NCI-H2196 (cell line): Measurements from ENCODE around the gene ALPK1.
"Not testable (repeated sequence)": the region's sequence is repeated elsewhere in the genome, so short reads cannot be mapped to it uniquely, and the experiment has no call there.

ENCODE experiments used
- DNase-seq: peaks from one replicate; lab custom pipeline; 2025; ENCODE audit not compliant: unreplicated experiment; lab: John Stamatoyannopoulos, UW

Gene ALPK1

DNA sequence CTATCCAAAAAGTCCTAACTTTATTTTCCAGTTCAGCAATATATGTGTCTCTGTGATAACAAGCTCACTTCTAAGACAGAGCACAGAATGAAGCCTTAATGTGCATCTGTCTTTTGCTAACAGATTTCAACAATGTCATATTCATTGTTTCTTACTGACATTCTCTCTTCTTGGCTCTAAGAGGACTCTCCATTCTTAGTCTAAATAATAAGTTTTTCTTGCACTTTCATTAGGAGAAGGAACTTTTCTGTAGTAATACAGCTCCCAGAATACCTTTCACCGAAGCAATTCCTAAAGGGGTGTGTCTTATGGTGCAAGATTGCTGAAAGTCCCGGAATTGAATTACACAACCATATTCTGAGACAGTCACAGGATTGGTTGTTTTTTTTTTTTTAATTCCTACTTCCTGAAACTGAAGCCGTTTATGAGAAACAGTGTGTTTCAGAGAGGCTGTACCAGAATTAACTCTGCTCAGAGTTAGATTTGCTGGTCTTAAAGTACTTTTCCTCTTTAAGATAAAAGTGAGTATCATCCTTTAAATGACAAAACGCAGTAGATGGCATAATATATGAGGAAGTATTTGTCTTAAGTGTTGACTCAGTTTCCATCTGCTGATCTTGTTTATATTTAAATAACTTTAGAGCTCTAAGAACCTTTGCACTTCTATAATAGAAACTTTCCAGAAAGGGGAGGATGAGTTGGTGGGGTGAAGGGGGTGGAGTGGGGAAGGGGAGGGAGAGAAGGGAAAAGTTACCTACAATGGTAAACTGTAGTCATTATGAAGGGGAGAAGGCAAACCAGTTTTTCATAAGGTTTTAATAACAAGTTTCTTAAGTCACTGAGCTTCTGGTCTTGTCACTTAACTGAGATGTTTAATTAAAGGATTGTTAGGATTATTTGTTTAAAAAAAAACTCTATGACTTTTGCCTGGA, at the start of gene ALPK1:
Gene ALPK1, plus strand, starts transcription at position 421 of the 932 bp plus-strand sequence.
- DNase-seq = peak; percentile 5

- DNase-seq = no peak
These were observed 46.0 kb upstream of the ALPK1 start for GRCh38 chr4:112251019-112251643.

GRCh38 chr4:112252234-112252633, 44.9 kb upstream of the ALPK1 start:
- no peak for DNase-seq

GRCh38 chr4:112253382-112254000, 43.7 kb upstream of the ALPK1 start:
- no peak for DNase-seq

DNA sequence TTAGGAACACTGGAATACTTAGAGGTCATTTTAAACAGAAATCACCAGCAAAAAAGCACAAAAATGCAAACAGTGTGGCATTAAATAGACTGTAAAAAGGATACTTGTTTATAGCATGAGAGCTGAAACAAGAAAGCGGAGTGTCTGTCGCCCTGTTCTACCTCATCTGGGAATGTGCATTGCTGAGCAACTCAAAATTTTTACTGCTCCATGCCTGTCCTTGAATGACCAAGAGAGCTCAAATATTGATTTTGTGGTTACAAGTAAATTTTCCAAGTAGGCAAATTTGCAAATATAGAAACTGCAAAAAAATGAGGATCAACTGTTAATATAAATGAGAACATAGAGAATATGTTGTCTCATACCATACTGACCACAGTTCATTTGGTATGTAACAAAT, 40.1 kb upstream of the ALPK1 start:
- DNase-seq = no peak

DNA sequence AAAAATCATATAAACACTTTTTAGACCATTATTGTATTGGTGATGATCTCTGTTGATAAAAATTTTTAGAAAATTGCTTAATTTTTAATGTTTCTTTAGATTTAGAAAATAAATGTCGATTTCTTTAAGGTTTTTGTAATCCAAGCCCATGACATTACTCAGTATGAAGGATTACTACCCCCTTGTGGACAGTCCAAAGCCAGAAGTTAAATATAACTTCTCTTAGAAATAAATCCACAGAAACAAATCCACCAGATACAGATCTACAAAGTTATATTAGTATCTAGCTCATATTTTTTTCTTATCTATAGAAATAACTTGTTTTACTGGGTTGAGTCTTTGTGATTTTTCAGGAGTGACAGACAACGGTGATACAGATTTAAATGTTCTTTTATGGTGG, 30.3 kb upstream of the ALPK1 start:
- DNase-seq = no peak

GRCh38 chr4:112270051-112270450, 27.1 kb upstream of the ALPK1 start:
- DNase-seq = no peak

DNA sequence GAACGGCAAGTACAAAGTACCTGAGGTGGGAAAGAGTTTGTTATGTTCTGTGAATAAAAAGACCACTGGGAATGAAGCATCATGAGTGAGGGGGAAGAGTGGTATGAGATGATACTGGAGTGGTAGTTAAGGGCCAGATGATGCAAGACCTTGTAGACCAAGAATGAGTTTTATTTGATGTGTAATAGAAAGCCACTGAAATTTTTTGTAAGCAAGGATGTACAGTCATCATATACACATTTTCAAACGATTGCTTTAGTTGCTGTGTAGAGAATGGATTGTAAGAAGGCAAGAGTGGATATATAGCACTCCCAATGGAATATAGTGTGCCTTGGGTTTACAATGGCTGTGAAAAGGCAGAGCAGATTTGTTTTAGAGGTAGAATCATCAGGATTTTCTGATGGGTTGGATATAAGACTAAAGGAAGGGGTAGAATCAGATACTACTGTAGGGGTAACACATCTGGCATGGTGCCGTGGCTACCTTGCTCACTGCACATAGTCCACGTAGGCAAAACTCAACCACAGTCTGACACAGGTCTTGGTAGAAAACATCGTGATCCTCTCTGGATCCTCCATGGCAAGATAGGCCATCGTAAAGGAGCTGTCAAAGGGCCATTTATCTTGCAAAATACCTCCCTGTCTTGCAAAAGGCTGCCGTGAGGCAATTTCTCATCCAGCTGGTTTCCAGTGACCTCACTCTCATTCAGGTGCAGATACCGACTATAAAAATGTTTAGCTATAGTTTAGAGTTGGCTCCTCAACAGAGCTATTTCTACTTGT, 26.3 kb upstream of the ALPK1 start:
- DNase-seq = no peak

DNA sequence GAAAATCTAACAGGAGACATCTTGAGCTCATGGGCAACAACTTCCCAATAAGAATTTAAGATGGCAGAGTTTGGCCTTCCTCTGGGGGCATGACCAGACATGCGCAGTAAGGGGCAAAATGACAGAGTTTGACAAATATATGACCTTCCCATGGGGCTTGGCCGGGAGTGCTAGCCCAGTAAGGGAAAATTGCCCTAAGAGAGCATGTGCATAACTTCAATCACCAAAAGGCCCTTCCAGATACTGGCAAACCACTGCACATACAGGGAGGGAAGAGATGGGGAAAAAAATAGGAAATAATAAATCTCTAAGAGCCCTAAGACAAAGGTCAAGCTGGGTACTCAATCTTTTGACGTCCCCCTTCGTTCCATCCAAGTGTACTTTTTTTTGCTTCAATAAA, 24.9 kb upstream of the ALPK1 start:
- DNase-seq = no peak

DNA sequence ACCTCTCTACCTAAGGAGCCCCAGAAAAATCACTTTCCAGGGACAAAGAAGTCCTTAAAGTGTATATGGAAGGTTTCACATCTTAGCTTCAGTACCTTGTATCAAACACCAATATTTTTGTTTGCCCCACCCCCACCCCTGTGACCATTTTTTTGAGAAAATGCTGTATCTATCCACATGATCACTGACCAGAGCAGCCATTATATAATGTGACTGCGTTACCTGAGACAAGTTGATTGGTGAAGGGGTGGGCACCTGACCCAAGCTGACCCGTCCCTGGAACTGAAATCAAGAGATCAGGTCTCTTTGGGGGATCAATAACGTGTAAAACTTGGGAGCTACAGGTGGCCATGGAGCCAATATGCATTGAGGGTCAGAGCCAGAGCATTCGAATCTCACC, 22.2 kb upstream of the ALPK1 start:
- no peak for DNase-seq

GRCh38 chr4:112276113-112276512, 21.1 kb upstream of the ALPK1 start:
- DNase-seq = no peak

DNA sequence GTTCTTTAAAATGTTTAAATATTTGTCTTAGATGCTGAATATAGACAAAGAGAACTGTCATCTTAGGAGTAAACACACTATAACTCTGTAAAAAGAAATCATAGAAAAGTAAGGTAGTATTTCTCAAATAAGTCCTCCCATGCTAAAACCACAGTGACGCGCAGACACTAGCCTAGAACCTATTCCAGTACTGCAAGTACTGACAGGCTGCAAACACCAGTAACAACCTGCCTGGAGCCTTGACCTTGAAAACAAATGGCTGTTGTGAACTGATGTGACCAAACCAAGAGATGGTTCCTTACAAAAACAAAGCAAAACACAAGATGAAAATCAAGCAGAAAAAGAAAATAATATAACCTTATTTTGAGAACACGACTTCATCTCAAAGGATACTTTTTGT, 19.9 kb upstream of the ALPK1 start:
- DNase-seq = no peak

DNA sequence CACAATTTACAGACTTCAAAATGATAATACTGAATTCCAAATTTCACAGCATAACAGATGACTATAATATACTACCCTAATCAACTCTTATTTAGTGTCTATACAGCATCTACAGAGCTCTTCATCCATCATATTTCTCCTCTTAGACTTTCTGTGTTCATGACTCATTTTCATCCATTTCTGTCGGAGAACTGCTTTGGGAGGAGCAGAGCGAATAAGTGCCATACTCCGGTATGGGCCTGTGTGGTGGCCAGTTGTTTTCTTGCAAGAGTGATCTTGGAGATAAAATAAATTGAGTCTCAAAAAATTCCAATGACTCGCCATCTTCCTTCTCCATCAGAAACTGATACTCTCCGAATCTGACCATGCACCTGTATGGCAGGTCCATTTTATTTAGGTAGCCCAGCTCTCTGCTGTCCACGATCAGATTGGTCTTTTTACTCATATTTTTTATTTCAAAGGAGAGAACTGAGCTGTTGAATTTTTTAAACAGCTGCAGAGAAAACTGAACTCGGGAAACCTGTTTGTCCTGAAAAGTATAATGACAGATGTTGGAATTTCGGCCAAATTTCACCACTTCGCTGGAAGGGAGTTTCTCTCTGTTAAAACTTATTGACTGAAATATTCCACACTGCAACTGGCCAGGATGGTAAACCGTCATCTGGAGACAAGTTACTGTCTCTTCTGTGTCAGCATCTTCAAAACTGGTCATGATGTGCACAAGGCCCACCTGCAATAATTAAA, 19.3 kb upstream of the ALPK1 start:
- DNase-seq = no peak

- no peak for DNase-seq
These were observed 17.9 kb upstream of the ALPK1 start for GRCh38 chr4:112279025-112279881.

DNA sequence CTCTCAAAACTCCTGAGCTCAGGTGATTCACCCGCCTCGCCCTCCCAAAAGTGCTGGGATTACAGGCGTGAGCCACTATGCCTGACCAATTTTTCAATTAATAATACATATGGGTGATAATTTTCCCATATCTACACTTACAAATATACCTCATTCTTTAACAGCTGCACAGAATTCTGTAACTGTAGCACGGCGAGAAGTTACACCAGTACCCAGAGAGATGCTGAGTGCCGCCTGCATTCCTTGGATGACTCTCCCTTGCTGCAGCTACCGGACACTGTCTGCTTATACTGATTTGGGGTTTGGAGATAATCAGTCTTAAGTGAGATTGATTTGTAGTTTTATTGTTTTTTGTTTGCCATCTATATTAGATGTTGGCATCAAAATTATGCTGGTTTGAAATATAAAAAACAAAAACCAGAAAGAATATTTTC, 17.3 kb upstream of the ALPK1 start:
- no peak for DNase-seq

- DNase-seq = no peak
These were observed 16.6 kb upstream of the ALPK1 start for GRCh38 chr4:112280386-112281056.

GRCh38 chr4:112281895-112282398, 15.2 kb upstream of the ALPK1 start:
- not testable (repeated sequence) for DNase-seq

DNA sequence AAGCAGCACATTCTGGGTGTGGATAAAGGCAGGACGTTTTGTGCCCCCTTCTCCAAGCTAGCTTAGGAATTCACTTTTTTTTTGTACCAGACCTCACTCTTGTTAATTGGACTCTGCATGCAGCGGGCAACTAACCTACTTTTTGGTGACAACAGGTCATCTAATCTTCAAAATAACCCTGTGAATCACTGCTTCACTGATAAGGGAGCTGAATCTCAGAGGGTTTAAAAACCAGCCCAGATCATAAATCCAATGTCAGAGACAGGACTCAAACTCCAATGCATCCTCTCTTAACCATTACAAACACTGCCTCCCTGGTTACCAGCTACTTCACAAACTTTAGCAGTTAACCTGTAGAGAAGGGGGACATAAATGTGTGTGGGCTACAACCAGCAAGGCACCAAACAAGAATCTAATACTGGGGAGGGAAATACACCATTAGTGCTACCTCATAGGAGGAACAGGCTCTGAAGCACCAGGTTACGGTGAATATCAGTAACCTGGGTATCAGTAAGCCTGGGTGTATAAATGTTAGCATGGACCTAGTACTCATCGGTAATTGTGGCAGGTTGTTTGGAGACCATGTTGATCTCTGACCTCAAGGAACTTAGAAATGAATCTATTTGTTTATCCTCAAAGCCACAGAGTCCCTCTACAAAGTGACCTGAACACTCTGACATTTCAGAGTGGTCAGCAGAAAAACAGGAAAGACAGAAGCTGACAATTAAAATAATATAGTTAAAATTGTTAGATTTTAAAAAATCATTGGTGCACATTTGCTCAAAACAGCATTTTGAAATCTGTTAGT, 14.1 kb upstream of the ALPK1 start:
- DNase-seq = no peak
